Measurements from ENCODE around the gene MTRF1L. TPM values are rescaled to one million over a fixed set of nuclear protein-coding genes. Genes with fewer than 3 reads are reported as not detected.

Gene MTRF1L
- total RNA-seq, 2 donors from 2014 or later, result 17.4 to 30.8 TPM

DNA sequence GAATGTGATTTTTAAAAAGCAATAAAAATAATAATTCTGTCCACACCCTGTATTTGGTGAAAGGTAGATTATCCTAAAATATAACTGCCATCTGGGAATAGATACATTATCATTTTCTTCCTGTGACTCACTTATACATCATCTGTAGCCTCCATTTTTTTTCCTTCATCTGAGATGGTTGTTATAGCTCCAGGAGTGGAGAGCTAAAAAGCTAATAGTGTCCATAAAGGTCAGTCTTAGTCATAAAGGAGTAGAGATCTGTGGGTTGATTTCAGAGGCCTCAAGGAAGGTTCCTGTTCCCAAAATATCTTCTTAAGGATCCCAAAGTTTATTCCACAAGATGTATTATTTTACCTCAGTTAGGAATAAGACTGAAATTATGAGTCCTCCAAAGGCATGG is 60.8 kb downstream of the MTRF1L start:
- intact Hi-C loops (cut with DNase I), result no loop called here
- DNase-seq (ENCODE audit: low spot score), result no peak

Other genes with a start within 250 kb of the MTRF1L start
- 1 to 10 TPM; 3.5 to 4.6 TPM for gene FBXO5, start 19.7 kb downstream of the MTRF1L start, total RNA-seq
- gene RGS17, start 128.6 kb upstream of the MTRF1L start, total RNA-seq, result under 1 TPM; 0.28 to 0.62 TPM